Naive thymus-derived CD8-positive, alpha-beta T cell (primary cell): ENCODE data around the gene KIRREL3. TPM values are rescaled to one million over a fixed set of nuclear protein-coding genes. Genes with fewer than 3 reads are reported as not detected.

Source experiments
- ATAC-seq, 2 donors: fragments of 150-1000 bp; cut with Tn5 transposase in 1 of 2; sonication (Bioruptor Pico), chemical (Tn5 transposase) in 1 of 2; 1 replicate in 1 of 2; 2 replicates in 1 of 2; pipeline ENCODE4 v1.10.0; 2021; ENCODE audit warnings: mild to moderate bottlenecking in 2 of 2, moderate library complexity in 2 of 2
- POLR2A ChIA-PET: fragments of 350-600 bp; sonication (Branson Sonifier 250); formaldehyde crosslinking; loops from one replicate; lab custom pipeline; 2021; ENCODE audit warnings: antibody characterized with exemption; lab: Charles Lee
- DNase-seq, 10 donors: peaks; one replicate each; pipeline versions ENCODE4 v3.0.0 to v3.0.0-alpha.2; 2020 to 2022
- H3K27ac Mint-ChIP-seq, 10 donors: one replicate each; pipeline ENCODE4 v1.8.0; 2020 to 2022; ENCODE audit warnings: mild to moderate bottlenecking in 10 of 10, mixed read lengths in 10 of 10, moderate library complexity in 4 of 10, inconsistent platforms in 1 of 10
- H3K27me3 Mint-ChIP-seq, 5 donors: one replicate each; pipeline ENCODE4 v1.8.0; 2021 to 2022; ENCODE audit warnings: mixed read lengths in 5 of 5
- H3K36me3 Mint-ChIP-seq, 3 donors: one replicate each; pipeline ENCODE4 v1.8.0; 2020 to 2022; ENCODE audit warnings: mixed read lengths in 3 of 3, mild to moderate bottlenecking in 2 of 3, inconsistent platforms in 1 of 3
- H3K4me1 Mint-ChIP-seq, 4 donors: one replicate each; pipeline ENCODE4 v1.8.0; 2021 to 2022; ENCODE audit warnings: mixed read lengths in 4 of 4
- H3K4me3 Mint-ChIP-seq, 10 donors: one replicate each; pipeline ENCODE4 v1.8.0; 2020 to 2022; ENCODE audit warnings: mild to moderate bottlenecking in 10 of 10, mixed read lengths in 10 of 10, moderate library complexity in 6 of 10, inconsistent platforms in 1 of 10
- H3K9me3 Mint-ChIP-seq, 9 donors: one replicate each; pipeline ENCODE4 v1.8.0; 2020 to 2022; ENCODE audit warnings: mixed read lengths in 9 of 9, mild to moderate bottlenecking in 3 of 9, inconsistent platforms in 1 of 9, moderate library complexity in 1 of 9
- polyA plus RNA-seq, 3 donors: library from polyadenylated mRNA; unstranded; fragments of 300-500 nt; fragmentation: Illumina TruSeq; gene quantifications; one replicate each; pipeline ENCODE4 v1.2.3, GENCODE V29; 2021
- total RNA-seq, 8 experiments: library from RNA in 2 of 8; stranded (reverse) in 2 of 8; gene quantifications; one replicate each; pipeline ENCODE4 v1.2.3 and lab custom pipeline; 2021 to 2026

KIRREL3 gene
- total and polyA plus RNA-seq, 5 experiments from 2014 or later = not detected

GRCh38 chr11:126469311-126469710, 531.3 kb downstream of the KIRREL3 start:
- Mint-ChIP-seq H3K4me3 (no peak overlapping the region), H3K36me3 (no peaks in the 10 kb centered on the region), H3K27me3 (peaks cover 0 to 3% (median 0%) of the 10 kb centered on the region in 5 donors), H3K27ac (no peak overlapping the region), H3K9me3 (peaks cover 0 to 1% (median 0%) of the 10 kb centered on the region in 9 donors), H3K4me1 (peaks cover 5 to 29% (median 23%) of the 10 kb centered on the region in 4 donors)
- DNase-seq = no peak
- ATAC-seq = no peak
- POLR2A ChIA-PET = no interaction called here

- Mint-ChIP-seq H3K4me3 (no peak overlapping the region), H3K27ac (peak overlapping the region in 1 of 10 donors; percentile 65), H3K4me1 (peaks cover 5 to 30% (median 25%) of the 10 kb centered on the region in 4 donors), H3K27me3 (peaks cover 0 to 3% (median 0%) of the 10 kb centered on the region in 5 donors), H3K36me3 (no peaks in the 10 kb centered on the region), H3K9me3 (peaks cover 0 to 2% (median 0%) of the 10 kb centered on the region in 9 donors)
- POLR2A ChIA-PET = no interaction called here
- no peak for ATAC-seq
- DNase-seq = no peak
Observed at GRCh38 chr11:126468102-126468521, 532.5 kb downstream of the KIRREL3 start.

- Mint-ChIP-seq H3K4me3 (no peak overlapping the region), H3K9me3 (peaks cover 0 to 2% (median 0%) of the 10 kb centered on the region in 9 donors), H3K27ac (no peak overlapping the region), H3K4me1 (peaks cover 5 to 30% (median 25%) of the 10 kb centered on the region in 4 donors), H3K27me3 (peaks cover 0 to 3% (median 0%) of the 10 kb centered on the region in 5 donors), H3K36me3 (no peaks in the 10 kb centered on the region)
- POLR2A ChIA-PET = no interaction called here
- ATAC-seq (no peak), DNase-seq (no peak)
Observed at GRCh38 chr11:126467471-126467870, 533.1 kb downstream of the KIRREL3 start.

GRCh38 chr11:126467046-126467370, 533.6 kb downstream of the KIRREL3 start:
- peaks cover 5 to 30% (median 25%) of the 10 kb centered on the region in 4 donors for H3K4me1 Mint-ChIP-seq
- H3K27me3 Mint-ChIP-seq = peaks cover 0 to 3% (median 0%) of the 10 kb centered on the region in 5 donors
- H3K9me3 Mint-ChIP-seq = peaks cover 0 to 2% (median 0%) of the 10 kb centered on the region in 9 donors
- H3K4me3 Mint-ChIP-seq = no peak overlapping the region
- ATAC-seq (no peak), DNase-seq (no peak)
- POLR2A ChIA-PET = no interaction called here
- H3K36me3 Mint-ChIP-seq = no peaks in the 10 kb centered on the region
- H3K27ac Mint-ChIP-seq = no peak overlapping the region

DNA sequence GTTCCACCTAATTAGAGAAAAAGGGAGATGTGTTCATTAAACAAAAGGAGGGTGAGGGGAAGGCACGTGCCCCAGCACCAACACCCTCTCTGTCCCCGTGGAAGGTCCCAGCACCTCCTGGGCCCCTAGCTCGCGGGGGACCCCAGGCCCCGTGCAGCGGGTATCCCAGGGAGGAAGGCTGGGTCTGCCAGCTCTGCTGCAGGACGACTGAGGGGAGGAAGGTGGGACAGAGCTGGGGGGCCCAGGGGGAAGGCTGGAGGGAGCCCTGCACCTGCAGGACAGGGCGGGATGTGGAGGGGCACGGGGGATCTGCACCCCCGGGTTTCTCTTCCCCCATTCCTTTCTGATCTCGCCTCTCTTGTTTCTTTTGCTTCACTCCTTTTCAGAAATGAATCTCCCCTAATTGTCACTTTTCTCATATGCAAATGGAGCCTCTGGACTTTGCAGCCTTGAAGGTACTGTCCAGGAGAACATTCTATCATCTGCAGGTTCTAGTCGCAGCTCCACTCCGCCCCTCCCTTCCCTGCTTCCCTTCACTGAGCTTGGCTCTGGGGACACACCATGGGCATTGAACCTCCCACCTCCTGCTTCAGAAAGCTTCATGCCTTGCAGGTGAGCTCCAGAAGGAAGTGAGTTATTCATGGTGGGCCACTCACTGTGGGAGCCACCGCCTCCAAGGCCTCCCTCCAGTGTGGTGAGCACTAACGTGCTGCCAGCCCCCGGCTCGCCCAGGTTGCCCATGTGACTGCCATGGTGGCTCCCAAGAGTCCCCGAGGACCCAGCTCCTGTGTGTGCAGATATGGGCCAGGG, 534.1 kb downstream of the KIRREL3 start:
- ATAC-seq (no peak), DNase-seq (no peak)
- no peaks in the 10 kb centered on the region for H3K36me3 Mint-ChIP-seq
- peaks cover 0 to 2% (median 0%) of the 10 kb centered on the region in 9 donors for H3K9me3 Mint-ChIP-seq
- peak overlapping the region in 7 of 10 donors; percentile 22 to 62 (median 55) for H3K4me3 Mint-ChIP-seq
- H3K4me1 Mint-ChIP-seq = peaks cover 5 to 30% (median 25%) of the 10 kb centered on the region in 4 donors
- H3K27me3 Mint-ChIP-seq = peaks cover 0 to 3% (median 0%) of the 10 kb centered on the region in 5 donors
- H3K27ac Mint-ChIP-seq = peak overlapping the region in 4 of 10 donors; percentile 37 to 85 (median 72)
- POLR2A ChIA-PET = no interaction called here

GRCh38 chr11:126465573-126466188, 534.9 kb downstream of the KIRREL3 start:
- peak; percentile 33 to 40 for ATAC-seq
- H3K9me3 Mint-ChIP-seq = peaks cover 0 to 2% (median 0%) of the 10 kb centered on the region in 9 donors
- peak overlapping the region in 9 of 10 donors; percentile 31 to 62 (median 51) for H3K4me3 Mint-ChIP-seq
- H3K4me1 Mint-ChIP-seq = peaks cover 5 to 30% (median 25%) of the 10 kb centered on the region in 4 donors
- H3K27me3 Mint-ChIP-seq = peaks cover 0 to 3% (median 0%) of the 10 kb centered on the region in 5 donors
- peak in 2 of 10 donors; percentile 8 to 9 for DNase-seq
- H3K36me3 Mint-ChIP-seq = no peaks in the 10 kb centered on the region
- POLR2A ChIA-PET = interaction anchor here (0.5 kb wide), 1 partner anchor 123 kb away, joined by 3 read pairs; no protein-coding TSS in a partner anchor
- H3K27ac Mint-ChIP-seq = peak overlapping the region in 7 of 10 donors; percentile 37 to 85 (median 64)

GRCh38 chr11:126464796-126465195, 535.8 kb downstream of the KIRREL3 start:
- Mint-ChIP-seq H3K4me3 (peak overlapping the region in 2 of 10 donors; percentile 14 to 55), H3K36me3 (no peaks in the 10 kb centered on the region), H3K4me1 (peaks cover 5 to 30% (median 25%) of the 10 kb centered on the region in 4 donors), H3K27me3 (peaks cover 0 to 4% (median 0%) of the 10 kb centered on the region in 5 donors), H3K9me3 (peaks cover 0 to 2% (median 0%) of the 10 kb centered on the region in 9 donors), H3K27ac (peak overlapping the region in 2 of 10 donors; percentile 64 to 81)
- DNase-seq = no peak
- POLR2A ChIA-PET = no interaction called here
- no peak for ATAC-seq

GRCh38 chr11:126462422-126462821, 538.1 kb downstream of the KIRREL3 start:
- Mint-ChIP-seq H3K4me1 (peaks cover 5 to 27% (median 23%) of the 10 kb centered on the region in 4 donors), H3K4me3 (no peak overlapping the region), H3K27ac (no peak overlapping the region), H3K36me3 (no peaks in the 10 kb centered on the region), H3K27me3 (peaks cover 2 to 9% (median 3%) of the 10 kb centered on the region in 5 donors), H3K9me3 (peaks cover 0 to 2% (median 0%) of the 10 kb centered on the region in 9 donors)
- DNase-seq (no peak), ATAC-seq (no peak)
- POLR2A ChIA-PET = no interaction called here

- H3K9me3 Mint-ChIP-seq = peaks cover 0 to 2% (median 0%) of the 10 kb centered on the region in 9 donors
- H3K4me3 Mint-ChIP-seq = no peak overlapping the region
- POLR2A ChIA-PET = no interaction called here
- ATAC-seq (no peak), DNase-seq (no peak)
- peaks cover 5 to 27% (median 23%) of the 10 kb centered on the region in 4 donors for H3K4me1 Mint-ChIP-seq
- peaks cover 2 to 9% (median 3%) of the 10 kb centered on the region in 5 donors for H3K27me3 Mint-ChIP-seq
- no peak overlapping the region for H3K27ac Mint-ChIP-seq
- no peaks in the 10 kb centered on the region for H3K36me3 Mint-ChIP-seq
Observed at GRCh38 chr11:126461996-126462395, 538.6 kb downstream of the KIRREL3 start.

GRCh38 chr11:126461096-126461440, 539.5 kb downstream of the KIRREL3 start:
- Mint-ChIP-seq H3K27me3 (peaks cover 2 to 9% (median 4%) of the 10 kb centered on the region in 5 donors), H3K27ac (no peak overlapping the region), H3K36me3 (no peaks in the 10 kb centered on the region), H3K4me1 (peaks cover 3 to 20% (median 17%) of the 10 kb centered on the region in 4 donors), H3K9me3 (peaks cover 0 to 2% (median 0%) of the 10 kb centered on the region in 9 donors), H3K4me3 (no peak overlapping the region)
- no peak for DNase-seq
- no peak for ATAC-seq
- POLR2A ChIA-PET = no interaction called here

GRCh38 chr11:126460417-126461095, 540.0 kb downstream of the KIRREL3 start:
- no peaks in the 10 kb centered on the region for H3K36me3 Mint-ChIP-seq
- H3K27ac Mint-ChIP-seq = no peak overlapping the region
- ATAC-seq (no peak), DNase-seq (no peak)
- POLR2A ChIA-PET = no interaction called here
- H3K4me1 Mint-ChIP-seq = peaks cover 0 to 15% (median 12%) of the 10 kb centered on the region in 4 donors
- H3K9me3 Mint-ChIP-seq = peaks cover 0 to 2% (median 0%) of the 10 kb centered on the region in 9 donors
- peaks cover 1 to 9% (median 3%) of the 10 kb centered on the region in 5 donors for H3K27me3 Mint-ChIP-seq
- no peak overlapping the region for H3K4me3 Mint-ChIP-seq

DNA sequence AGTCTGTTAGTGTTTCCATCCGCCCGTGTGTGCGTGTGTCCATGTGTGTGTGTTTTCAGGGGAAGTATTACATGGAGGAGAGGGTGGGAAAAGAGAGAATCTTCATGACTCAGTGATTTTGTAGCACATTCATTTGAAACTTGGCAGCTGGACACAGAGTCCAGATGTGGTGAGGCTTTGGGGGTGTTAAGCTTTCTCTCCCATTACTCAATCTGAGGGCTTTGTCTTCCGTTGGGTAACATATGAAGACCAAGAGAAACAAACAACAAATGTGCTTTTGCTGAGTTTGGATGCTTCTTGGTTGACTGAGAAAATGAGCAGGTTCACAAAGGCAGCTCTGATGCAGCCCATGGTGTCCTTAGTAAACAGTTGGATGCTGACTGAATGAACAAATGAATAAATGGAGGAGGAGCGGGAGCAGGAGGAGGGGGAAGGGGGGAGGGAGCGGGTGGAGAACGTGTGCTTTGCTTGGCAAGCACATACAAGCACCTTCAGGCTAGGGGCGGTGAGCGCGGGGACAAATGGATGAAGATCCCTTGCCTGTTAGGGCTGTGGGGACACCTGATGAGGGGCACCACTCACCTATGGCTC, 540.8 kb downstream of the KIRREL3 start:
- H3K4me3 Mint-ChIP-seq = no peak overlapping the region
- DNase-seq (no peak), ATAC-seq (no peak)
- no peaks in the 10 kb centered on the region for H3K36me3 Mint-ChIP-seq
- peaks cover 0 to 7% (median 5%) of the 10 kb centered on the region in 4 donors for H3K4me1 Mint-ChIP-seq
- H3K27ac Mint-ChIP-seq = peak overlapping the region in 1 of 10 donors; percentile 20
- peaks cover 0 to 2% (median 0%) of the 10 kb centered on the region in 9 donors for H3K9me3 Mint-ChIP-seq
- H3K27me3 Mint-ChIP-seq = peaks cover 2 to 9% (median 4%) of the 10 kb centered on the region in 5 donors
- POLR2A ChIA-PET = no interaction called here
